NCI-H82 treated with DMSO at 0.1 percent for 48 hours (cell line): ENCODE data around the gene MRPS31.
"Not testable (repeated sequence)": the region's sequence is repeated elsewhere in the genome, so short reads cannot be mapped to it uniquely, and the experiment has no call there.

Experiments used
- DNase-seq: peaks from one replicate; lab custom pipeline; 2025; ENCODE audit not compliant: unreplicated experiment; lab: John Stamatoyannopoulos, UW

Gene MRPS31

GRCh38 chr13:40762849-40763248, 8.1 kb downstream of the MRPS31 start:
- no peak for DNase-seq

GRCh38 chr13:40758811-40759210, 12.2 kb downstream of the MRPS31 start:
- no peak for DNase-seq

GRCh38 chr13:40756042-40756441, 14.9 kb downstream of the MRPS31 start:
- no peak for DNase-seq

GRCh38 chr13:40755082-40755700, 15.8 kb downstream of the MRPS31 start:
- DNase-seq: no peak

DNA sequence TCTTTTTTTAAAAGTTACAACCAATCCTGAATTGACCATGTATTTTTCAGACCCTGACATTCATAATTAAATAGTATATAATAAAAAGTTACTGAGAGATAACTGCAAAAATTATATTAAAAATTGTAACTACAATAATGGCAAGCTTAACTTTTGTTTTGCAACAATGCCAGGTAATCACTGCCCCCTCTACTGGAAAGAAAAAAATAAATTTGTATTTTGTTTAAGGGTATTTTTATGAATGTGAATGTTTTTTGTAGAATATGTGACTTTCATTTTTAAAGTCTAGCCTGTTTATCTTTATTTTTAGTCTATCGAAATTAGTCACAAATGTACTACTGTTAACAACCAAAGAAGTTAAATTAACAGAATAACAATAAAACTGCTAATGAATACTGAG, 21.7 kb downstream of the MRPS31 start:
- no peak for DNase-seq

- not testable (repeated sequence) for DNase-seq
Observed at GRCh38 chr13:40735232-40735548, 35.8 kb downstream of the MRPS31 start.

DNA sequence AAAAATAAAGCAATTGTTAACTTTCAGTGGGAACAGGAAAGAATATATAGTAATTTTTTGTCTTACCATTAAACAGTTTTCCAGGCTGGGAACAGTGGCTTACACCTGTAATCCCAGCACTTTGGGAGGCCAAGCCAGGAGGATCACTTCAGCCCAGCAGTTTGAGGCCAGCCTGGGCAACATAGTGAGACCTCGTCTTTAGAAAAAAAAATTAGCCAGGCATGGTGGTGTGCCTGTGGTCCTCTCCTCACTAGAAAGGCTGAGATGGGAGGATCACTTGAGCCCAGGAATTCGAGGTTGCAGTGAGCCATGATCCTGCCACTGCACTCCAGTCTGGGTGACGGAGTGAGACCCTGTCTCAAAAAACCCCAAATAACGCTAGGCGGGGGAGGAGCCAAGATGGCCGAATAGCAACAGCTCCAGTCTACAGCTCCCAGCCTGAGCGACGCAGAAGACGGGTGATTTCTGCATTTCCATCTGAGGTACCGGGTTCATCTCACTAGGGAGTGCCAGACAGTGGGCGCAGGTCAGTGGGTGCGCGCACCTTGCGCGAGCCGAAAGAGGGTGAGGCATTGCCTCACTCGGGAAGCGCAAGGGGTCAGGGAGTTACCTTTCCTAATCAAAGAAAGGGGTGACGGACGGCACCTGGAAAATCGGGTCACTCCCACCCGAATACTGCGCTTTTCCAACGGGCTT, 36.3 kb downstream of the MRPS31 start:
- not testable (repeated sequence) for DNase-seq

- no peak for DNase-seq
Observed at GRCh38 chr13:40732658-40733057, 38.3 kb downstream of the MRPS31 start.

DNA sequence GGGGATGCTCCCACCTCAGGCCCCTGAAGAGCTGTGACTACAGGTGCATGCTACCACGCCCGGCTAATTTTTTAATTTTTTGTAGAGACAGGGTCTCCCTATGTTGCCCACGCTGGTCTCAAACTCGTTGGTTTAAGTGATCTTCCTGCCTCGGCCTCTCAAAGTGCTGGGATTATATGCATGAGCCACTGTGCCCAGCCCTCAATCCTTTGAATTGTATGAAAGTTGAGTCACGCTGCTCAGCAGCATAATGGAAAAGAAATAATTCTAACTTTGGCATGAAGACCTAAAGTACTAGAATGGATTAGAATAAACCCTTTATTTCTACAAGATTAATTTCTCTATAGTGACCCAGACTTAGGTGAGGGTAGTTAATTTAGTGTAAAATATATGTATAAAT, 42.4 kb downstream of the MRPS31 start:
- DNase-seq: no peak

GRCh38 chr13:40714433-40714832, 56.6 kb downstream of the MRPS31 start:
- not testable (repeated sequence) for DNase-seq

GRCh38 chr13:40706439-40706838, 64.6 kb downstream of the MRPS31 start:
- no peak for DNase-seq

- no peak for DNase-seq
Observed at GRCh38 chr13:40697711-40698110, 73.3 kb downstream of the MRPS31 start.

DNA sequence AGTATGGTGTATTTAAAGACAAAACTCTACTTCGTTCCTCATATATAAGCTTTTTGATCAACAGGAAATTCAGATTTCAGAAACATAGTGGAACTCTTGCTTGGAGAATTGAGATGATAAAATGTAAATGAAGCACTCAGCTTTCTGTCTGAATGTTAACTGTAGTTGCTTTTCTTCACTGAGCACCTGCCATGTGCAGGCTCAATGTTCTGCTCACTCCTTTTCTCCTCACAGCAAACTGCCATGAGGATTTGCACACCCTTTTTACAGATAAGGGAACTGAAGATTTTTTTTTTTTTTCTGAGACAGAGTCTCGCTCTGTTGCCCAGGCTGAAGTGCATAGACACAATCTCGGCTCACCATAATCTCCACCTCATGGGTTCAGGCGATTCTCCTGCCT, 76.6 kb downstream of the MRPS31 start:
- no peak for DNase-seq

- no peak for DNase-seq
Observed at GRCh38 chr13:40692946-40693345, 78.0 kb downstream of the MRPS31 start.

DNA sequence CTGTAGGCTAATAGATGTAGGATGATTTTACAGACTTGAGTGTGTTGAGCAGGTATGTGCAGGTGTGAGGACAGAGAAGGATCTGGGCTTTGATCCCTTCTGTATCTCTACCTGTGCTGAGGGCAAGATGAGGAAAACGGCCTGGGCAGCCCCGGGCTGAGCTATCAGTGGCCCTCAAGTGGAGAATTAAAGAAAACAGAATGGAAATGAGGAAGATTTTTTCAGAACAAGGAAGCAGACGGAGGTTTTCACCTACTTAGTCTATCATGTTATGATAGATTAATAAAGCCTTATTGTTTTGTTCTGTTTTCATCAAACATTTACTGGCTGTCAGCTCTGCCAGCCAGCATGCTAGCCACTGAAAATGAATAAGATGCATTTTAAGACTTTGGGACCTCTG, 82.2 kb downstream of the MRPS31 start:
- DNase-seq: no peak

GRCh38 chr13:40682449-40683240, 88.3 kb downstream of the MRPS31 start:
- peak; percentile 63 for DNase-seq

DNA sequence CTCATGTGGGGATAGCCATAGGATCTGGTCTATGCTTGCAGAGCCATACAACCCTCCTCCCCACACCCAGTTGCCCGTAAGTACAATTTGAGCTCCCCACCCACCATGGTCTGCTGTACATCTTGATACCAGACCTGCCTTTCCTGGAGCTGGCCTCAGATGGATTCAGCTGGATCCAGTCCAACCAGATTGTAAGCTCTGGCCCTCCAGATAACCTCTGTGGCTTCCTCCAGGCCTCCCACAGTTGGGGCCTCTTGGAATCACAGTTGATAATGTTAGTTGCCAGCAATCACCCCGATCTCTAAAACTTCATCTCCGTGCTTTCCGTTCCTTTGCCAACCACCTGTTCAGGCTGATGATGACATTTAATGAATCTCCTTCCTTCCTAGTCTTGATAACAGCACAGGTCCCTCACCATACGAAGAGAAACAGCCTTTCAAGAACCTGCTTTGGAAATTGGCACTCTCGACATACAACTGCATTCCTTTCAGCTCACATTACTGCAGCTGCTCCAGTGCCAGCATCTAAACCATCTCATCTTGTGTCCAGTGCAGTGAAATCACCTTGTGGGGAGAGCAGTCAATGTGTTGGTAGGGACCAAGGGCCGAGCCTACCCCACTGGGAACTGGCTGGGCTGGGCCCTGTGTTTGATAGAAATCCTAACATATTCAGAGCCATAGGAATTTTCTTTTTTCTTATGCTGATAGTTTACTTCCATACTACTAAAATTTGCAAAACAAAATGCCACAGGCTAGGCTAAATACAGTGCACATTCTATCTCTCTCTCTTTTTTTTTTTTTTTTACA, 89.4 kb downstream of the MRPS31 start:
- no peak for DNase-seq

DNA sequence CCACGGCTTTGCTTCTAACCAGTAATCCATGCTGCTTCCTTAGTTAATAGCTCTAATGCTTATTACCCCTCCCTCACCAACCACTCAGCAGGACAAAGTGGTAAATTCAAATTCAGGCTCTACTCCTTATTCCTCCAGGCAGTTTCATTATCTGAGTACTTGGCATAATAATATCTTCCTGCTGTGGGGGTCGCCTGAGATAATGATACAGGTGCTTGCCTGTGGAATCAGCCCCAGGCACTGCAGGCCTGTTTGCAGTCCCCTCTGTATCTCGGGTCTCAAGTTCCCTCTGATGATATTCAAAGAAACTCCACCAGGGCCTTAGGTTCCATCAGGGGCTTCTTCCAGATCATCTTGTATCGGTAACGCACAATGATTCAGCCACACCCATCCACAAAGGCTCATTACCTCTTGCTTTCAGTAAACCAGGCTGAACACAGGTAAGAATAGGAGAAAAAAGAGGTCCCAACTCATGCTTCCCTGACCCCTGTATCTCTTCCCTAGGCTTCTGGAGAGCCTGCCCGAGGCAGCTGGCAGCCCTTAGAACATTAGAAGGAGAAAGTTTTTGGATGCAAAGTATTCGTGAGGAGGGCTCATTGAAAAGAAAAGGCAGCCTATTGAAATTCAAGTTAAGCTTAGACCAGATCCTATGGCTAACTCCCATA, 90.2 kb downstream of the MRPS31 start:
- no peak for DNase-seq

- no peak for DNase-seq
Observed at GRCh38 chr13:40679480-40679985, 91.5 kb downstream of the MRPS31 start.
